ENCODE measurements around the gene PAX6. TPM values are rescaled to one million over a fixed set of nuclear protein-coding genes. Genes with fewer than 3 reads are reported as not detected.

PAX6 gene
- total RNA-seq, 1 donor from 2014 or later: not detected

- no peaks in the 10 kb centered on the region for H3K27me3 ChIP-seq
- H3K9me3 ChIP-seq: no peaks in the 10 kb centered on the region
- DNase-seq (ENCODE audit: low spot score in 2 of 2): no peak
- H3K4me1 ChIP-seq: no peaks in the 10 kb centered on the region
- H3K36me3 ChIP-seq: no peaks in the 10 kb centered on the region
- intact Hi-C loops (cut with DNase I): no loop called here
- no peak overlapping the region for H3K4me3 ChIP-seq
- TF ChIP-seq, protein P1, sequence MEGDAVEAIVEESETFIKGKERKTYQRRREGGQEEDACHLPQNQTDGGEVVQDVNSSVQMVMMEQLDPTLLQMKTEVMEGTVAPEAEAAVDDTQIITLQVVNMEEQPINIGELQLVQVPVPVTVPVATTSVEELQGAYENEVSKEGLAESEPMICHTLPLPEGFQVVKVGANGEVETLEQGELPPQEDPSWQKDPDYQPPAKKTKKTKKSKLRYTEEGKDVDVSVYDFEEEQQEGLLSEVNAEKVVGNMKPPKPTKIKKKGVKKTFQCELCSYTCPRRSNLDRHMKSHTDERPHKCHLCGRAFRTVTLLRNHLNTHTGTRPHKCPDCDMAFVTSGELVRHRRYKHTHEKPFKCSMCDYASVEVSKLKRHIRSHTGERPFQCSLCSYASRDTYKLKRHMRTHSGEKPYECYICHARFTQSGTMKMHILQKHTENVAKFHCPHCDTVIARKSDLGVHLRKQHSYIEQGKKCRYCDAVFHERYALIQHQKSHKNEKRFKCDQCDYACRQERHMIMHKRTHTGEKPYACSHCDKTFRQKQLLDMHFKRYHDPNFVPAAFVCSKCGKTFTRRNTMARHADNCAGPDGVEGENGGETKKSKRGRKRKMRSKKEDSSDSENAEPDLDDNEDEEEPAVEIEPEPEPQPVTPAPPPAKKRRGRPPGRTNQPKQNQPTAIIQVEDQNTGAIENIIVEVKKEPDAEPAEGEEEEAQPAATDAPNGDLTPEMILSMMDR (IDR thresholded peaks at IDR 0.05): no peak
- no peak overlapping the region for H3K27ac ChIP-seq
Observed at GRCh38 chr11:31790649-31791048, 20.5 kb downstream of the PAX6 start.

DNA sequence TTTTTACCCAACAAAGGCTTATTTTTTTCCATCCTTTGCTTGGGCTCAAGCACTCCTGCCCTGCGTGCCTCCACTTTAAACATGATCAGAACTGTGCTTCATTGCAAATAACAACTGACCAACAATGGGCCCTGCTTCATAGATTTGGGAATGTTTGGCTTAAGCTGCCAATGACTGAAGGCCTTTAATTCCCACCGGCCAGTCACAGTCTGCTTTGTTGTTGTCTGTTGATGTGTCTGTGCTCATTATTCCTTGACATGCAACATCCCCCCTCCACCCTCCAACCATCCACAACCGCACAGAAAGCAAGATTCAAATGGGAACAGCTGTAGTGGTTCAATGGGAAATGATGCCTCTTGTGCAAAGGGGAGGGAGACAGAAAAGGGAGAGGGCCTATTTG, 23.0 kb downstream of the PAX6 start:
- Histone ChIP-seq H3K4me3 (no peak overlapping the region), H3K27me3 (no peaks in the 10 kb centered on the region), H3K9me3 (no peaks in the 10 kb centered on the region), H3K36me3 (no peaks in the 10 kb centered on the region), H3K4me1 (no peaks in the 10 kb centered on the region), H3K27ac (no peak overlapping the region)
- intact Hi-C loops (cut with DNase I): no loop called here
- TF ChIP-seq, protein P1 (IDR thresholded peaks at IDR 0.05): no peak
- DNase-seq (ENCODE audit: low spot score in 2 of 2): no peak

- no peak for DNase-seq (ENCODE audit: low spot score in 2 of 2)
- Histone ChIP-seq H3K27ac (no peak overlapping the region), H3K9me3 (no peaks in the 10 kb centered on the region), H3K4me1 (no peaks in the 10 kb centered on the region), H3K36me3 (no peaks in the 10 kb centered on the region), H3K4me3 (no peak overlapping the region), H3K27me3 (no peaks in the 10 kb centered on the region)
- intact Hi-C loops (cut with DNase I): no loop called here
- TF ChIP-seq, protein P1 (IDR thresholded peaks at IDR 0.05): no peak
Observed at GRCh38 chr11:31786996-31787685, 24.0 kb downstream of the PAX6 start.

DNA sequence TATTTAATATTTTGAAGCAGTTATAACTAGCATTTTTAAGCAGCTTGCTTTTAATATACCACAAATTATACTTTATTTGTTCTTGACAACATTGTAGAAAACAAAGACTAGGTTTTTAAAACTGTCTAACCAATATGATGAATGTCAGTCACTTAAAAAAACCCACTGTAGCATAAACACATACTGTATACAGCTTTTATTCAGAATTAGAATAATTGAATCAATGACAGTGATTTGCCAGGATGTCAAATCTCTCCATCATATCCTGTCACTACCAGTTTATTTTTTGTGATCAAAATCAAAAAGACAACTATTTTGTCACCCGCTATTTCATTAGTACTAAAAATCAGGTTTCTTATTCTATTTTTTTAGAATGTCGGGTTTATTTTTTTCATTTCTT, 26.5 kb downstream of the PAX6 start:
- TF ChIP-seq, protein P1 (IDR thresholded peaks at IDR 0.05): no peak
- DNase-seq (ENCODE audit: low spot score in 2 of 2): no peak
- no peaks in the 10 kb centered on the region for H3K9me3 ChIP-seq
- no peak overlapping the region for H3K4me3 ChIP-seq
- H3K4me1 ChIP-seq: no peaks in the 10 kb centered on the region
- H3K36me3 ChIP-seq: no peaks in the 10 kb centered on the region
- no peaks in the 10 kb centered on the region for H3K27me3 ChIP-seq
- intact Hi-C loops (cut with DNase I): no loop called here
- no peak overlapping the region for H3K27ac ChIP-seq

DNA sequence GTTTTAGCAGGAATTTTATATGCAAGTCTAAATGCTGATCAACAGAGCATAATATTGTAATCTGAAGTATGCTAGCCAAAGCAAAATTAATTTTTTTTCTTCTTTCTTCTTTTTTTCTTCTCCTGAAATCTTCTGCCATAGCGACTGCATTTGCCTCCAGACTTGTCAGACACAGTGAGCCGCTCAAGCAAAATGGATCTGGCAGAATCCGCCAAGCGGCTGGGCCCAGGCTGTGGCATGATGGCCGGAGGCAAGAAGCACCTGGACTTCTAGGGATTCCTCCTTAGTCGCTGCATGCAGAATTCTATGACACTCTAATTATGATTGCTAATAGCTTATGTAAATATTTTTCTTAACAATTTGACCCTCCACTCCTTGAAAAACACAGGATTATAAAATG, 27.9 kb downstream of the PAX6 start:
- Histone ChIP-seq H3K4me1 (no peaks in the 10 kb centered on the region), H3K27me3 (no peaks in the 10 kb centered on the region), H3K9me3 (no peaks in the 10 kb centered on the region), H3K4me3 (no peak overlapping the region), H3K36me3 (no peaks in the 10 kb centered on the region), H3K27ac (no peak overlapping the region)
- intact Hi-C loops (cut with DNase I): no loop called here
- DNase-seq (ENCODE audit: low spot score in 2 of 2): no peak
- TF ChIP-seq, protein P1 (IDR thresholded peaks at IDR 0.05): no peak

GRCh38 chr11:31782257-31782656, 28.9 kb downstream of the PAX6 start:
- intact Hi-C loops (cut with DNase I): no loop called here
- TF ChIP-seq, protein P1 (IDR thresholded peaks at IDR 0.05): no peak

More at GRCh38 chr11:31782257-31782656, 28.9 kb downstream of the PAX6 start:
- no peak for DNase-seq (ENCODE audit: low spot score in 2 of 2)
- H3K4me3 ChIP-seq: no peak overlapping the region
- H3K27me3 ChIP-seq: no peaks in the 10 kb centered on the region
- H3K4me1 ChIP-seq: no peaks in the 10 kb centered on the region
- H3K36me3 ChIP-seq: no peaks in the 10 kb centered on the region
- no peaks in the 10 kb centered on the region for H3K9me3 ChIP-seq
- H3K27ac ChIP-seq: no peak overlapping the region

Measured in ascending aorta (tissue), 2 donors.